ENCODE measurements around the gene TMEM272.

The TMEM272 gene

GRCh38 chr13:51873117-51873798, 28.3 kb upstream of the TMEM272 start:
- Histone ChIP-seq H3K36me3 (ENCODE audit: control insufficient read depth, insufficient read depth, low read length) (no peaks in the 10 kb centered on the region), H3K4me3 (ENCODE audit: extremely low read depth, insufficient read depth, low read length, poor library complexity, severe bottlenecking) (no peak overlapping the region), H3K27ac (ENCODE audit: low read depth, low read length, severe bottlenecking) (no peak overlapping the region), H3K4me1 (ENCODE audit: control insufficient read depth, insufficient read depth, low read length, poor library complexity, severe bottlenecking) (no peaks in the 10 kb centered on the region), H3K9me3 (ENCODE audit: control insufficient read depth, low read length) (no peaks in the 10 kb centered on the region)
- WGBS, 2 experiments (ENCODE audit: insufficient coverage in 2 of 2), result 96% methylated on average over 5 of the region's 6 CpGs; no CpG with 5 or more reads in 1 of the 2 experiments

GRCh38 chr13:51870616-51871015, 25.6 kb upstream of the TMEM272 start:
- Histone ChIP-seq H3K27ac (ENCODE audit: low read depth, low read length, severe bottlenecking) (no peak overlapping the region), H3K4me1 (ENCODE audit: control insufficient read depth, insufficient read depth, low read length, poor library complexity, severe bottlenecking) (no peaks in the 10 kb centered on the region), H3K9me3 (ENCODE audit: control insufficient read depth, low read length) (no peaks in the 10 kb centered on the region), H3K36me3 (ENCODE audit: control insufficient read depth, insufficient read depth, low read length) (no peaks in the 10 kb centered on the region), H3K4me3 (ENCODE audit: extremely low read depth, insufficient read depth, low read length, poor library complexity, severe bottlenecking) (no peak overlapping the region)
- no CpG with 5 or more reads among the region's 3 CpGs for WGBS, 2 experiments (ENCODE audit: insufficient coverage in 2 of 2)

- Histone ChIP-seq H3K9me3 (ENCODE audit: control insufficient read depth, low read length) (no peaks in the 10 kb centered on the region), H3K36me3 (ENCODE audit: control insufficient read depth, insufficient read depth, low read length) (no peaks in the 10 kb centered on the region), H3K4me1 (ENCODE audit: control insufficient read depth, insufficient read depth, low read length, poor library complexity, severe bottlenecking) (no peaks in the 10 kb centered on the region), H3K4me3 (ENCODE audit: extremely low read depth, insufficient read depth, low read length, poor library complexity, severe bottlenecking) (no peak overlapping the region), H3K27ac (ENCODE audit: low read depth, low read length, severe bottlenecking) (no peak overlapping the region)
- 77 to 93% methylated on average over 3 to 5 of the region's 6 CpGs for WGBS, 2 experiments (ENCODE audit: insufficient coverage in 2 of 2)
Observed at GRCh38 chr13:51869916-51870315, 24.9 kb upstream of the TMEM272 start.

- Histone ChIP-seq H3K9me3 (ENCODE audit: control insufficient read depth, low read length) (no peaks in the 10 kb centered on the region), H3K36me3 (ENCODE audit: control insufficient read depth, insufficient read depth, low read length) (no peaks in the 10 kb centered on the region), H3K4me3 (ENCODE audit: extremely low read depth, insufficient read depth, low read length, poor library complexity, severe bottlenecking) (no peak overlapping the region), H3K27ac (ENCODE audit: low read depth, low read length, severe bottlenecking) (no peak overlapping the region), H3K4me1 (ENCODE audit: control insufficient read depth, insufficient read depth, low read length, poor library complexity, severe bottlenecking) (peaks cover under 1% of the 10 kb centered on the region)
- WGBS, 2 experiments (ENCODE audit: insufficient coverage in 2 of 2), result 89 to 100% methylated on average over 2 to 4 of the region's 4 CpGs
Observed at GRCh38 chr13:51867062-51867461, 22.1 kb upstream of the TMEM272 start.

- Histone ChIP-seq H3K4me1 (ENCODE audit: control insufficient read depth, insufficient read depth, low read length, poor library complexity, severe bottlenecking) (peaks cover 3% of the 10 kb centered on the region), H3K4me3 (ENCODE audit: extremely low read depth, insufficient read depth, low read length, poor library complexity, severe bottlenecking) (no peak overlapping the region), H3K27ac (ENCODE audit: low read depth, low read length, severe bottlenecking) (no peak overlapping the region), H3K36me3 (ENCODE audit: control insufficient read depth, insufficient read depth, low read length) (no peaks in the 10 kb centered on the region), H3K9me3 (ENCODE audit: control insufficient read depth, low read length) (no peaks in the 10 kb centered on the region)
- 72 to 74% methylated on average over 7 of the region's 7 CpGs for WGBS, 2 experiments (ENCODE audit: insufficient coverage in 2 of 2)
Observed at GRCh38 chr13:51865838-51866237, 20.9 kb upstream of the TMEM272 start.

GRCh38 chr13:51862957-51863356, 18.0 kb upstream of the TMEM272 start:
- H3K4me3 ChIP-seq (ENCODE audit: extremely low read depth, insufficient read depth, low read length, poor library complexity, severe bottlenecking), result no peak overlapping the region
- H3K9me3 ChIP-seq (ENCODE audit: control insufficient read depth, low read length), result no peaks in the 10 kb centered on the region
- 93 to 95% methylated on average over 7 of the region's 7 CpGs for WGBS, 2 experiments (ENCODE audit: insufficient coverage in 2 of 2)
- H3K27ac ChIP-seq (ENCODE audit: low read depth, low read length, severe bottlenecking), result no peak overlapping the region
- H3K4me1 ChIP-seq (ENCODE audit: control insufficient read depth, insufficient read depth, low read length, poor library complexity, severe bottlenecking), result peaks cover 3% of the 10 kb centered on the region
- H3K36me3 ChIP-seq (ENCODE audit: control insufficient read depth, insufficient read depth, low read length), result no peaks in the 10 kb centered on the region

- Histone ChIP-seq H3K9me3 (ENCODE audit: control insufficient read depth, low read length) (no peaks in the 10 kb centered on the region), H3K4me3 (ENCODE audit: extremely low read depth, insufficient read depth, low read length, poor library complexity, severe bottlenecking) (no peak within 1 kb of the TSS), H3K36me3 (ENCODE audit: control insufficient read depth, insufficient read depth, low read length) (no peaks in the 10 kb centered on the region), H3K27ac (ENCODE audit: low read depth, low read length, severe bottlenecking) (peak within 1 kb of the TSS; percentile 2), H3K4me1 (ENCODE audit: control insufficient read depth, insufficient read depth, low read length, poor library complexity, severe bottlenecking) (peaks cover 3% of the 10 kb centered on the region)
- WGBS, 2 experiments (ENCODE audit: insufficient coverage in 2 of 2), result 75 to 76% methylated on average over 2 to 4 of the region's 5 CpGs
Observed at GRCh38 chr13:51861723-51862300, 16.8 kb upstream of the TMEM272 start, which contains the start of gene CCDC70. Gene CCDC70, plus strand, starts transcription at chr13:51861969. Its CDS starts 3,443 bp downstream, at chr13:51865412.

- no peak overlapping the region for H3K4me3 ChIP-seq (ENCODE audit: extremely low read depth, insufficient read depth, low read length, poor library complexity, severe bottlenecking)
- H3K36me3 ChIP-seq (ENCODE audit: control insufficient read depth, insufficient read depth, low read length), result no peaks in the 10 kb centered on the region
- H3K4me1 ChIP-seq (ENCODE audit: control insufficient read depth, insufficient read depth, low read length, poor library complexity, severe bottlenecking), result peaks cover 3% of the 10 kb centered on the region
- H3K9me3 ChIP-seq (ENCODE audit: control insufficient read depth, low read length), result no peaks in the 10 kb centered on the region
- WGBS, 2 experiments (ENCODE audit: insufficient coverage in 2 of 2), result 62 to 68% methylated on average over 3 to 4 of the region's 11 CpGs
- H3K27ac ChIP-seq (ENCODE audit: low read depth, low read length, severe bottlenecking), result no peak overlapping the region
Observed at GRCh38 chr13:51858433-51859247, 13.7 kb upstream of the TMEM272 start.

GRCh38 chr13:51856998-51857397, 12.0 kb upstream of the TMEM272 start:
- no peak overlapping the region for H3K27ac ChIP-seq (ENCODE audit: low read depth, low read length, severe bottlenecking)
- no peaks in the 10 kb centered on the region for H3K36me3 ChIP-seq (ENCODE audit: control insufficient read depth, insufficient read depth, low read length)
- no peak overlapping the region for H3K4me3 ChIP-seq (ENCODE audit: extremely low read depth, insufficient read depth, low read length, poor library complexity, severe bottlenecking)
- no peaks in the 10 kb centered on the region for H3K9me3 ChIP-seq (ENCODE audit: control insufficient read depth, low read length)
- peaks cover 1% of the 10 kb centered on the region for H3K4me1 ChIP-seq (ENCODE audit: control insufficient read depth, insufficient read depth, low read length, poor library complexity, severe bottlenecking)
- WGBS, 2 experiments (ENCODE audit: insufficient coverage in 2 of 2), result no CpG with 5 or more reads among the region's 1 CpG

GRCh38 chr13:51856027-51856736, 11.2 kb upstream of the TMEM272 start:
- H3K4me3 ChIP-seq (ENCODE audit: extremely low read depth, insufficient read depth, low read length, poor library complexity, severe bottlenecking), result no peak overlapping the region
- no peaks in the 10 kb centered on the region for H3K4me1 ChIP-seq (ENCODE audit: control insufficient read depth, insufficient read depth, low read length, poor library complexity, severe bottlenecking)
- H3K36me3 ChIP-seq (ENCODE audit: control insufficient read depth, insufficient read depth, low read length), result no peaks in the 10 kb centered on the region
- WGBS, 2 experiments (ENCODE audit: insufficient coverage in 2 of 2), result 100% methylated on average over 1 of the region's 1 CpG
- no peaks in the 10 kb centered on the region for H3K9me3 ChIP-seq (ENCODE audit: control insufficient read depth, low read length)
- no peak overlapping the region for H3K27ac ChIP-seq (ENCODE audit: low read depth, low read length, severe bottlenecking)
